Measurements from ENCODE around the gene NRF1. TPM values are rescaled to one million over a fixed set of nuclear protein-coding genes. Genes with fewer than 3 reads are reported as not detected.

NRF1 gene
- total and polyA plus RNA-seq, 2 of the 8 experiments (the other 6 are each of a cell fraction or from before 2014, with no cell fraction given): 18.2 to 21.4 TPM

DNA sequence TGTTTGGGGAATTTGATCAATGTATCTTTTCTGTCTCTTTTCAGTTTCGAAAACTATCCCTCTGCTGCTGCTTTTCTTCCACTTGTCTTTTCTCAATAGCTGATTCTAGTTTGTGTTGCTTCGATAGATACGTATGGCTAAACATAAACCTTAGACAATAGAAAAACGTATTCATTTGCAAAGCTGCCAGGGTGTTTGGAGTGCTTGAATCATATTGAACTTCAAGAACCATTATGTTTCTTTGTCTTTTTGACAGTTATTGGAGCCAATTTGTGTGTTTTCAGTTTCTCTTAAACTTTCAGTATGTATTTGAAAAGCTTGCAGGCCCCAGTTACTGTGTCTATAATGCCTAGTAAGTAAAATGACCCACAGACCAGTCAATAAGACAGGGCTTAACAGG, 25.1 kb downstream of the NRF1 start:
- H2BK15ac ChIP-seq (ENCODE audit: low read length): no peak overlapping the region
- H2BK5ac ChIP-seq (ENCODE audit: low read depth, low read length): no peak overlapping the region
- DNase-seq (ENCODE audit: low read depth in 1 of 2, low spot score in 2 of 2): no peak
- no peak overlapping the region for H3K14ac ChIP-seq (ENCODE audit: insufficient read length)
- no peaks in the 10 kb centered on the region for H3K36me3 ChIP-seq (ENCODE audit: control insufficient read depth in 2 of 4, insufficient read depth in 4 of 4, low read length in 3 of 4)
- 0 out of 2 replicates have a peak, but pooled peaks cover 2% of the 10 kb centered on the region for H3K79me1 ChIP-seq (ENCODE audit: low read depth, low read length)
- no peak overlapping the region for H3K4me2 ChIP-seq (ENCODE audit: insufficient read depth in 1 of 2, low read depth in 2 of 2, low read length in 2 of 2)
- ChIA-PET POLR2A (ENCODE audit: partially characterized antibody) (interaction anchor here (0.7 kb wide), 1 partner anchor 9 kb away, joined by 3 read pairs; no protein-coding TSS in a partner anchor), CTCF (ENCODE audit: partially characterized antibody) (interaction anchor here (0.8 to 1.9 kb wide), 5 partner anchors 14 to 193 kb away, joined by 3 to 6 read pairs (median 3); no protein-coding TSS in a partner anchor)
- H3K4me3 ChIP-seq (ENCODE audit: extremely low read depth in 1 of 4, insufficient read depth in 2 of 4, low read depth in 3 of 4, low read length in 4 of 4): no peak overlapping the region
- H4K20me1 ChIP-seq (replicated peaks in 1 of 2; ENCODE audit: control insufficient read depth in 1 of 2, insufficient read depth in 2 of 2, low read length in 2 of 2): peaks cover 10% of the 10 kb centered on the region in 2 experiments
- H2BK20ac ChIP-seq (ENCODE audit: low read length): no peak overlapping the region
- no peaks in the 10 kb centered on the region for H3K9me3 ChIP-seq (ENCODE audit: insufficient read depth in 2 of 2, low read depth in 1 of 2, low read length in 1 of 2)
- no peak overlapping the region for H3K4ac ChIP-seq (replicated peaks; ENCODE audit: insufficient read length, low read depth, low read length)
- H3K79me2 ChIP-seq (ENCODE audit: control insufficient read depth in 1 of 2, insufficient read depth in 2 of 2, low read length in 2 of 2): peaks cover 0 to 77% of the 10 kb centered on the region in 2 experiments; a peak in 2 of 4 replicates
- H2BK12ac ChIP-seq (ENCODE audit: low read depth, low read length): no peak overlapping the region
- no peak overlapping the region for H3K18ac ChIP-seq (ENCODE audit: extremely low read depth, low read length)
- no peak overlapping the region for H4K5ac ChIP-seq (ENCODE audit: insufficient read length, low read depth, low read length)
- H4K91ac ChIP-seq (replicated peaks; ENCODE audit: insufficient read length, low read length): no peak overlapping the region
- WGBS, 2 experiments (ENCODE audit: extremely low coverage in 1 of 2, insufficient coverage in 1 of 2, insufficient read length in 1 of 2, insufficient replicate concordance in 2 of 2, low coverage in 1 of 2, low lambda C conversion rate in 2 of 2, missing lambda C conversion rate in 1 of 2): 92% methylated on average over 4 of the region's 4 CpGs; no CpG with 5 or more reads in 1 of the 2 experiments
- no peak overlapping the region for H3K56ac ChIP-seq (replicated peaks; ENCODE audit: insufficient read length, low read depth, low read length)
- no peak overlapping the region for H2BK120ac ChIP-seq (replicated peaks; ENCODE audit: low read depth, low read length)
- H3K27me3 ChIP-seq (replicated peaks in 1 of 4; ENCODE audit: control insufficient read depth in 3 of 4, extremely low read depth in 1 of 4, insufficient read depth in 3 of 4, low read length in 3 of 4): no peaks in the 10 kb centered on the region; a peak in 1 of 7 replicates
- H3K23ac ChIP-seq (ENCODE audit: insufficient read length): no peak overlapping the region
- H3K27ac ChIP-seq (ENCODE audit: low read depth, low read length): no peak overlapping the region
- H4K8ac ChIP-seq (ENCODE audit: extremely low read depth, insufficient read depth, low read length): no peak overlapping the region
- H3K9ac ChIP-seq (replicated peaks in 1 of 4; ENCODE audit: extremely low read depth in 1 of 4, low read depth in 3 of 4, low read length in 3 of 4): no peak overlapping the region
- no peak for FAIRE-seq
- no peaks in the 10 kb centered on the region for H3K4me1 ChIP-seq (replicated peaks in 1 of 4; ENCODE audit: control insufficient read depth in 3 of 4, insufficient read depth in 4 of 4, low read length in 3 of 4)
- TF ChIP-seq GTF2F1 (IDR thresholded peaks at IDR 0.05; ENCODE audit: borderline replicate concordance, low read depth, low read length) (no peak), POLR2AphosphoS5 (IDR thresholded peaks at IDR 0.05; ENCODE audit: low read depth, low read length) (no peak), POU5F1 (IDR thresholded peaks at IDR 0.05; ENCODE audit: low read depth, low read length) (no peak), CHD2 (IDR thresholded peaks at IDR 0.05; ENCODE audit: low read length) (no peak), SUZ12 (IDR thresholded peaks at IDR 0.05; ENCODE audit: low read length) (no peak), KDM5A (IDR thresholded peaks at IDR 0.05; ENCODE audit: low read length) (no peak), HDAC6 (IDR thresholded peaks at IDR 0.05; ENCODE audit: low read depth, low read length) (no peak), SP1 (IDR thresholded peaks at IDR 0.05; ENCODE audit: low read depth, low read length) (no peak), RAD21 (IDR thresholded peaks at IDR 0.05 in 1 of 2, conservative IDR thresholded peaks at IDR 0.05 in 1 of 2; ENCODE audit: low read depth in 2 of 2, low read length in 2 of 2) (no peak), POLR2A (IDR thresholded peaks at IDR 0.05; ENCODE audit: control extremely low read depth in 1 of 2, low read depth in 2 of 2, low read length in 2 of 2) (no peak), MAFK (IDR thresholded peaks at IDR 0.05; ENCODE audit: low read depth, low read length) (no peak), CHD1 (IDR thresholded peaks at IDR 0.05; ENCODE audit: low read depth, low read length) (no peak), TEAD4 (IDR thresholded peaks at IDR 0.05; ENCODE audit: low read depth, low read length) (no peak)
- TF ChIP-seq, protein P1, sequence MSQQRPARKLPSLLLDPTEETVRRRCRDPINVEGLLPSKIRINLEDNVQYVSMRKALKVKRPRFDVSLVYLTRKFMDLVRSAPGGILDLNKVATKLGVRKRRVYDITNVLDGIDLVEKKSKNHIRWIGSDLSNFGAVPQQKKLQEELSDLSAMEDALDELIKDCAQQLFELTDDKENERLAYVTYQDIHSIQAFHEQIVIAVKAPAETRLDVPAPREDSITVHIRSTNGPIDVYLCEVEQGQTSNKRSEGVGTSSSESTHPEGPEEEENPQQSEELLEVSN (IDR thresholded peaks at IDR 0.05): no peak
- H3K23me2 ChIP-seq (ENCODE audit: low read depth, low read length): no peaks in the 10 kb centered on the region
- no peak overlapping the region for H2AK5ac ChIP-seq (ENCODE audit: low read depth, low read length)
- no peak overlapping the region for H2AFZ ChIP-seq (ENCODE audit: low read length)
